Uterus (tissue), 2 donors: Measurements from ENCODE around the gene KCNK1.

ENCODE experiments used
- POLR2A ChIP-seq, 2 donors: fragments of 450-650 bp; IDR thresholded peaks; one replicate each; pipeline ENCODE4 v1.6.1; 2016; ENCODE audit warnings: antibody characterized with exemption in 2 of 2, mild to moderate bottlenecking in 1 of 2, moderate library complexity in 1 of 2
- TF ChIP-seq, protein P1 (sequence below), 4 experiments: fragments of 200-600 bp in 2 of 4; fragments of 450-650 bp in 2 of 4; sonication (generic) in 2 of 4; IDR thresholded peaks; one replicate each; pipeline ENCODE4 v1.5.1; 2016 to 2019; ENCODE audit warnings: antibody characterized with exemption in 4 of 4, mild to moderate bottlenecking in 2 of 4, moderate library complexity in 1 of 4

- TF ChIP-seq POLR2A (IDR thresholded peaks at IDR 0.05), result no peak
- TF ChIP-seq, protein P1, sequence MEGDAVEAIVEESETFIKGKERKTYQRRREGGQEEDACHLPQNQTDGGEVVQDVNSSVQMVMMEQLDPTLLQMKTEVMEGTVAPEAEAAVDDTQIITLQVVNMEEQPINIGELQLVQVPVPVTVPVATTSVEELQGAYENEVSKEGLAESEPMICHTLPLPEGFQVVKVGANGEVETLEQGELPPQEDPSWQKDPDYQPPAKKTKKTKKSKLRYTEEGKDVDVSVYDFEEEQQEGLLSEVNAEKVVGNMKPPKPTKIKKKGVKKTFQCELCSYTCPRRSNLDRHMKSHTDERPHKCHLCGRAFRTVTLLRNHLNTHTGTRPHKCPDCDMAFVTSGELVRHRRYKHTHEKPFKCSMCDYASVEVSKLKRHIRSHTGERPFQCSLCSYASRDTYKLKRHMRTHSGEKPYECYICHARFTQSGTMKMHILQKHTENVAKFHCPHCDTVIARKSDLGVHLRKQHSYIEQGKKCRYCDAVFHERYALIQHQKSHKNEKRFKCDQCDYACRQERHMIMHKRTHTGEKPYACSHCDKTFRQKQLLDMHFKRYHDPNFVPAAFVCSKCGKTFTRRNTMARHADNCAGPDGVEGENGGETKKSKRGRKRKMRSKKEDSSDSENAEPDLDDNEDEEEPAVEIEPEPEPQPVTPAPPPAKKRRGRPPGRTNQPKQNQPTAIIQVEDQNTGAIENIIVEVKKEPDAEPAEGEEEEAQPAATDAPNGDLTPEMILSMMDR (IDR thresholded peaks at IDR 0.05), result no peak
Measured at GRCh38 chr1:233675893-233676292, 62.0 kb downstream of the KCNK1 start.
